ENCODE measurements around the gene EDN3.

Gene EDN3

DNA sequence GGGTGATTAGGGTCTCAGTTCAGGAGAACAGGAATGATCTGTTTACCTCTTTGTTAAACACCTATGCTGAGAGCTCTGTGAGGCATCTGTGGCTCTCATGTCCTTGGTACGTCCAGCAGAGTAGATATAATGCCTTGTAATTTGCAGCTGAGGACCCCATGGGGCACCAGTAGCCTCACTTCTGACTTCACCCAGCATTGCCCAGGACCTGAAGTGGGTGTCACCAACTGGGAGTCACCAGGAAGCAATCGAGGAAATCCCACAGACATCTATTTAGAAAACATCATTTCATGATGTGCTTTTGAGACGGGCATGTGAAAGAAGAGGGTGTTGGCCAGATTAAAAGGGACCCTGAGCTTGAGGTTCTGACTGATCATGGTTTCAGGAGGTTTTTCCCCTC is 8.8 kb downstream of the EDN3 start:
- Mint-ChIP-seq H3K4me3 (peak overlapping the region in 1 of 3 experiments; percentile 20), H3K36me3 (ENCODE audit: low read depth) (no peaks in the 10 kb centered on the region), H3K4me1 (peaks cover 22% of the 10 kb centered on the region), H3K9me3 (no peaks in the 10 kb centered on the region), H3K27me3 (ENCODE audit: low read depth) (peaks cover 33% of the 10 kb centered on the region), H3K27ac (no peak overlapping the region)
- TF ChIP-seq, protein P1, sequence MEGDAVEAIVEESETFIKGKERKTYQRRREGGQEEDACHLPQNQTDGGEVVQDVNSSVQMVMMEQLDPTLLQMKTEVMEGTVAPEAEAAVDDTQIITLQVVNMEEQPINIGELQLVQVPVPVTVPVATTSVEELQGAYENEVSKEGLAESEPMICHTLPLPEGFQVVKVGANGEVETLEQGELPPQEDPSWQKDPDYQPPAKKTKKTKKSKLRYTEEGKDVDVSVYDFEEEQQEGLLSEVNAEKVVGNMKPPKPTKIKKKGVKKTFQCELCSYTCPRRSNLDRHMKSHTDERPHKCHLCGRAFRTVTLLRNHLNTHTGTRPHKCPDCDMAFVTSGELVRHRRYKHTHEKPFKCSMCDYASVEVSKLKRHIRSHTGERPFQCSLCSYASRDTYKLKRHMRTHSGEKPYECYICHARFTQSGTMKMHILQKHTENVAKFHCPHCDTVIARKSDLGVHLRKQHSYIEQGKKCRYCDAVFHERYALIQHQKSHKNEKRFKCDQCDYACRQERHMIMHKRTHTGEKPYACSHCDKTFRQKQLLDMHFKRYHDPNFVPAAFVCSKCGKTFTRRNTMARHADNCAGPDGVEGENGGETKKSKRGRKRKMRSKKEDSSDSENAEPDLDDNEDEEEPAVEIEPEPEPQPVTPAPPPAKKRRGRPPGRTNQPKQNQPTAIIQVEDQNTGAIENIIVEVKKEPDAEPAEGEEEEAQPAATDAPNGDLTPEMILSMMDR (IDR thresholded peaks at IDR 0.05; ENCODE audit: unreplicated experiment in 3 of 3), result no peak

DNA sequence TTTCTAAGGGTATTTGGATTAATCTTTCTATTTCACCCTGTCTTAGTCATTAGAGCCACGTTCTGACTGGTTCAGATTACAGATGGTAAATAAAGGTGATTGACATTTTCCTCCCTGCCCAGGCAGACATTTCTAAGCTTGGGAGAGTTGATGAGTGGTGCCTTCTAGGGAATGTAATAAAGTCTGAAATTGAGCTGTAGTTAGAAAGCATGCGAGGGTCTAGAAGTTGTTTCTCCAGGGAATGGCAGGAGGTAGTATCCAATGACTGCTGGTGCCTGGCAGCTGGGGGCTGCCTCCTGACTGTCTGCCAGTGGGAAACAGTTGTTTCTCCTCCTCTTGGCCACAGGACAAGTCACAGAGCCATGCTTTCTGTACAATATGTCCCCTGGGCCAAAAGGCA is 14.6 kb downstream of the EDN3 start:
- Mint-ChIP-seq H3K9me3 (no peaks in the 10 kb centered on the region), H3K36me3 (ENCODE audit: low read depth) (no peaks in the 10 kb centered on the region), H3K4me3 (no peak overlapping the region), H3K27ac (peak overlapping the region; percentile 61 to 77 (median 77)), H3K27me3 (ENCODE audit: low read depth) (peaks cover 16% of the 10 kb centered on the region), H3K4me1 (peaks cover 62% of the 10 kb centered on the region)
- TF ChIP-seq, protein P1 (IDR thresholded peaks at IDR 0.05; ENCODE audit: unreplicated experiment in 3 of 3), result no peak

DNA sequence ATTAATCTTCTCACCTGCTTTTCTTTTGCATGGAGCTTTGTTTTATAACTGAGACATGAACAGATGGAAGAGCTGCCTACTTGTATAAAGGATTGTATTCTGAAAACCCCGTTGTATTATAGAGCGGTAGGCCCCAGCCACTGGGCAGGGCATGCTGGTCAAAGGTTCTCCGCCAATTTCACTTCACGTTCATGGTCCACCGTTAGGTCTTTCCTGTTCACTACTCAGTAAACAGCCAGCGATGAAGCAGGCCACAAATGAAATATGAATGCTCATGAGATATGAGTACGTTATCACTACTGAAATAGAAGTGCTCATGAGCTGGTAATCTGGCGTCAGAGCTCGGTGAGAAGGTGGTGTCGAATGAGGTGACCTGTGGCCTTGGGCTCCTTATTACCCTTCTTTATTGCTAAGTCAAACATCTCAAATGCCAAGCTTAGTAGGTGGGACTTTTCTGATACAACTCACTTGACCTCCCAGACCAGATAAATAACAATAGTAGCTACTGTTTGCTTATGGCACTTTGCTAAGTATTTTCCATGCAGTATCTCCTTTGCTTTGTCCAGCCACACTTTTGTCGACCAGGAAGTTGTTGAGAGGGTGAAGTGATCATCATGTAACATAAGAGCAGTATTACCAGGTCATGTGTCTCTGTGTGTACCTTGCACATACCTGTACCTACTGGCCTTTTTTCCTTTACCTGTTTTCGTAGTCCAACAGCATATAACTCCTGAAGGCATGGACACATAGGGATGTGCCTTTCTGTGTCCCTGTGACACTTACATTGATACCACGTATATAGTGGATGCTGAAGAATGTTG is 16.7 kb downstream of the EDN3 start:
- peak overlapping the region in 1 of 3 experiments; percentile 61 for H3K27ac Mint-ChIP-seq
- peaks cover 71% of the 10 kb centered on the region for H3K4me1 Mint-ChIP-seq
- H3K27me3 Mint-ChIP-seq (ENCODE audit: low read depth), result peaks cover 14% of the 10 kb centered on the region
- no peaks in the 10 kb centered on the region for H3K36me3 Mint-ChIP-seq (ENCODE audit: low read depth)
- H3K4me3 Mint-ChIP-seq, result no peak overlapping the region
- no peaks in the 10 kb centered on the region for H3K9me3 Mint-ChIP-seq
- TF ChIP-seq, protein P1 (IDR thresholded peaks at IDR 0.05; ENCODE audit: unreplicated experiment in 3 of 3), result no peak

DNA sequence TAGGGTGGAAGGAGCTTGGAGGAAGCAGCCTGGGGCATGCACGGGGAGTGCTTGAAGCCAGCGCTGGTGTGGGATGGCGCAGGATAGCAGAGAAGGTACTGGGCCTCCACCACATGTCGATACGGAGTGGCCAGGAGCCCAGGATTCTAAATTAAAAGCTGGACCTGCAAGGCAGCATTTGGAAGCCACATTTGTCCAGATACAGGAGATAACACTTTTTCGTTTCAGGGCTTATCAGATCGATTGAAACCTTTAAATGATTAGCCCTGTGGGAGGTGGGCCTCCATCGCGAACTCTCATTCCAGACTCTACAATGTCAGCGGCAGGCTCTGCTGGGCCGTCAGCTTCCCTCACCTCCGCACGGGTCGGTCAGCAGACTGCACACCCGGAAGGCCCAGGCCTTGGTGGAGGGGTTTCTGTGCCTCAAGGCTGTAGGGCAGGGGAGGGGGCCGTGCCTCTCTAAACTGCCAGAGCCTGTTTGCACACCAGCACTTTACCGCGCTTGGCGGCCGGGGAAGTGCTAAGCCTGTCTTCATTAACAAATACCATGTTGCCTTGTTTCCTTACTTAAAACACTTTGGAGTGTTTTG is 17.9 kb downstream of the EDN3 start:
- Mint-ChIP-seq H3K4me3 (no peak overlapping the region), H3K27ac (peak overlapping the region in 1 of 3 experiments; percentile 6), H3K9me3 (no peaks in the 10 kb centered on the region)

DNA sequence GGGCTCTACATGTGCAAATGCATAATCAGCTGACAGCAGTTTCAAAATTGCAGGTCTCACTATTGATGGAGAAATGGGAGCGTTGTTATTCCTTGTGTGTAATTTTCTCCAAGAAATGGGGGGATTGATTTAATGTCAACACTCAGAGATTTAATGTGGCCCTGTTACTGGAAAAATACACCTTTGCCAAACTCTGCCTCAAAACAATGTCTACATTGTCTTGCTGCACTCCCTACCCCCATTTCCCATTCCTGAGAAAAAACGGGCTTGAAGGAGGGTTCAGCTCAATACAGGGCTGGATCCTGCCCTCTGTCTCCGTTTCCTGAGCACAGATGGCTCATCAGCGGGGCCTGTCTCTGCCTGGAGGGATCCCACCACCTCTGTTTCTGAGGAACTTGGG is 18.4 kb downstream of the EDN3 start:
- Mint-ChIP-seq H3K27me3 (ENCODE audit: low read depth) (peaks cover 23% of the 10 kb centered on the region), H3K9me3 (no peaks in the 10 kb centered on the region), H3K27ac (no peak overlapping the region), H3K36me3 (ENCODE audit: low read depth) (no peaks in the 10 kb centered on the region), H3K4me1 (peaks cover 73% of the 10 kb centered on the region), H3K4me3 (no peak overlapping the region)
- TF ChIP-seq, protein P1 (IDR thresholded peaks at IDR 0.05; ENCODE audit: unreplicated experiment in 3 of 3), result no peak

More for the DNA sequence above, 17.9 kb downstream of the EDN3 start:
- H3K36me3 Mint-ChIP-seq (ENCODE audit: low read depth), result no peaks in the 10 kb centered on the region
- H3K27me3 Mint-ChIP-seq (ENCODE audit: low read depth), result peaks cover 21% of the 10 kb centered on the region
- H3K4me1 Mint-ChIP-seq, result peaks cover 74% of the 10 kb centered on the region
- TF ChIP-seq, protein P1 (IDR thresholded peaks at IDR 0.05; ENCODE audit: unreplicated experiment in 3 of 3), result no peak
